HG03432 (cell line): ENCODE results near the gene SLC9A9.
"Not testable (repeated sequence)": the region's sequence is repeated elsewhere in the genome, so short reads cannot be mapped to it uniquely, and the experiment has no call there.

Source experiments
- ATAC-seq: cut with Tn5 transposase; IDR thresholded peaks from one replicate; pipeline ENCODE4 v1.9.1; 2021; ENCODE audit warnings: mild to moderate bottlenecking, moderate library complexity; ENCODE audit not compliant: unreplicated experiment

SLC9A9 gene

DNA sequence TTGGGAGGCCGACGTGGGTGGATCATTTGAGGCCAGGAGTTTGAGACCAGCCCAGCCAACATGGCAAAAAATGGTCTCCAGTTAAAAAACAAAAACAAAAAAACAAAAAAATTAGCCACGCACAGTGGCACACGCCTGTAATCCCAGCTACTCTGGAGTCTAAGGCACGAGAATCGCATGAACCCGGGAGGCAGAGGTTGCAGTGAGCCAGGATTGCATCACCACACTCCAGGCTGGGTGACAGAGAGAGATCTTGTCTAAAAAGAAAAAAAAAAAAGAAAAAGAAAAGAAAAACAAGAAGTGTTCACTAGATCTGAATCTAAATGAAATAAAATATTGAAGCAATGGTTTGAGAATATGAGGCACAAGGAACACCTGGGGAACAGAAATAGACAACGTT lies 36.7 kb downstream of the SLC9A9 start:
- no peak for ATAC-seq

DNA sequence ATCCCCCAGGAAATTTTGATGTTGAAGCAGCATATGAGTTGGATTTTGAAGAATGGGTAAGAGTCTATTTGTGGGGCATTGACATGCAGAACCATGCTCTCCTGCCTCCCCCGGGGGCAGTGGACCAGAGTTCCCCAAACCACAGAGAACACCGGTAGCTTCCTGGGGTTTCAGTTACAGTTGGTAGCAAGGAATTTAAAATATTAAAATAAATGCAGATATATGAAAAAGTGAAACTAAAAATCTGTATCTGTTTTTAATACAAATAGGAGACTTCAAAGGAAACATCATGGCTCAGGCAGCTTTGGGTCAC lies 37.4 kb downstream of the SLC9A9 start:
- ATAC-seq, result peak; percentile 46

GRCh38 chr3:143810166-143810952 lies 37.9 kb downstream of the SLC9A9 start:
- ATAC-seq, result no peak

GRCh38 chr3:143809121-143809621 lies 39.1 kb downstream of the SLC9A9 start:
- no peak for ATAC-seq

DNA sequence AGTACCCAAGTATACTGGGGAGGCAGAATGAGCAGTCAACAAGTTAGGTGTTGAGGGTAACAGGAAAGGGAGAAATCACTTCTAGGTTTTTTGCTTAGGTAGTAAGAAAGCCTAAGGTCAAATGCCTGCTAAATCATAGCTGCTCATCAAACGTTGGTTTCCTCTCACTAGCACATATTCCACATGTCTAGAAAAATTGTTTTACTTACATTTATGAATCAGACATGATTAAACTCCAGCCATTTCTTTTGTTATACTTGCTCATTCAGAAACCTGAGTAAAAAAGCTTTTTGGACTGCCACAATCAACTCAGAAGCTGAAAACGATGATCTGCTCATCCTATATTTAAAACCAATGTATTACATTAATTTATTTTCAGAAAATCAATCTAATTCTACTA lies 40.2 kb downstream of the SLC9A9 start:
- ATAC-seq, result no peak

DNA sequence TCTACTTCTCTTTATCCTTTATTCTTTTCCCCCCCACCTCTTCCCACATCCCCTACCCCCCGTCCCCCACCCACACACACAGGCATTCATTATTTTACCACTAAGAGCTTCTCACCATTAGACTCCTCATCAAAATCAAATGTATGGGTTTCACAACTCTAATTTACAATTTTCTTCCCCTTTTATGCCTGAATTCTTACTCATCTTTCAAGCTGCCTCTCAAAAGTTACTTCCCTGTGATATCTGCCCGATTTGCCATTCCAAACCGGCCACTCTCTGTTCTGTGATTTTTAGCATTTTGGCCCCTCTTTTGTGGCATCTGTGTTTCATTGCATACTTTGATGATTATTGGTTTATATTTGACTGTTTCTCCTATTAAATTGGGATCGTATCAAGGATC lies 42.2 kb downstream of the SLC9A9 start:
- no peak for ATAC-seq

DNA sequence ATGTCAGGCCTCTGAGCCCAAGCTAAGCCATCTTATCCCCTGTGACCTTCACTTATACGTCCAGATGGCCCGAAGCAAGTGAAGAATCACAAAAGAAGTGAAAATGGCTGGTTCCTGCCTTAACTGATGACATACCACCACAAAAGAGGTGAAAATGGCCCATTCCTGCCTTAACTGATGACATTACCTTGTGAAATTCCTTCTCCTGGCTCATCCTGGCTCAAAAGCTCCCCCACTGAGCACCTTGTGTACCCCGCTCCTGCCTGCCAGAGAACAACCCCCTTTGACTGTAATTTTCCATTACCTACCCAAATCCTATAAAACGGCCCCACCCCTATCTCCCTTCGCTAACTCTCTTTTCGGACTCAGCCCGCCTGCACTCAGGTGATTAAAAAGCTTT lies 42.8 kb downstream of the SLC9A9 start:
- ATAC-seq, result not testable (repeated sequence)

GRCh38 chr3:143801046-143801445 lies 47.2 kb downstream of the SLC9A9 start:
- not testable (repeated sequence) for ATAC-seq

DNA sequence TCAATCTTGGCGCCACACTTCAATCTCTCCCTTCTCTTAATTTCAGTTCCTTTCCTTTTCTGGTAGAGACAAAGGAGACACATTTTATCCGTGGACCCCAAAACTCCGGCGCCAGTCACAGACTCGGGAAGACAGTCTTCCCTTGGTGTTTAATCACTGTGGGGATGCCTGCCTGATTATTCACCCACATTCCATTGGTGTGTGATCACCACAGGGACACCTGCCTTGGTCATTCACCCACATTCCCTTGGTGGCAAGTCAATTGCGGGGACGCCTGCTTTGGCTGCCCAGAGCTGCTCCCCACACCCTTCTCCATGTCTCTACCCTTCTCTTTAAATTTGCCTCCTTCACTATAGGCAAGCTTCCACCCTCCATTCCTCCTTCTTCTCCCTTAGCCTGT lies 50.1 kb downstream of the SLC9A9 start:
- not testable (repeated sequence) for ATAC-seq

DNA sequence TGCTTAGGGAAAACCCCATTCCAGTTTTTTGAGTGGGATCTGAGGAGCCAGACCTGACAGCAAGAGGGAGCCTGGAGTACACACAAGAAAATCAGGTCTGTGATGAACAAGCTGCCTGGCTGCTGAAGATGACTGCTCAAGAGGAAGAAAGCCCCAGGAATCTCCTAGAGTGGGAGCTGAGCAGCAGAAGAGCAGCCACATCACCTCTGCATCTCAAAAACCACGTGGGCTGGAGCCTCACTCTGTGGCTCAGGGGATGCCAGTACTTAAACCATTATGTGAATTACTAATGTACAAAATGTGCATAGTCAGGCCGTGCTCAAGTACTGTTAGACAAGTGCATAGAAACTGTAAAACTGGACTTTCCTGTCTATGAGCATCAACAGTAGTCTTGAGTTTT lies 52.4 kb downstream of the SLC9A9 start:
- ATAC-seq, result no peak

DNA sequence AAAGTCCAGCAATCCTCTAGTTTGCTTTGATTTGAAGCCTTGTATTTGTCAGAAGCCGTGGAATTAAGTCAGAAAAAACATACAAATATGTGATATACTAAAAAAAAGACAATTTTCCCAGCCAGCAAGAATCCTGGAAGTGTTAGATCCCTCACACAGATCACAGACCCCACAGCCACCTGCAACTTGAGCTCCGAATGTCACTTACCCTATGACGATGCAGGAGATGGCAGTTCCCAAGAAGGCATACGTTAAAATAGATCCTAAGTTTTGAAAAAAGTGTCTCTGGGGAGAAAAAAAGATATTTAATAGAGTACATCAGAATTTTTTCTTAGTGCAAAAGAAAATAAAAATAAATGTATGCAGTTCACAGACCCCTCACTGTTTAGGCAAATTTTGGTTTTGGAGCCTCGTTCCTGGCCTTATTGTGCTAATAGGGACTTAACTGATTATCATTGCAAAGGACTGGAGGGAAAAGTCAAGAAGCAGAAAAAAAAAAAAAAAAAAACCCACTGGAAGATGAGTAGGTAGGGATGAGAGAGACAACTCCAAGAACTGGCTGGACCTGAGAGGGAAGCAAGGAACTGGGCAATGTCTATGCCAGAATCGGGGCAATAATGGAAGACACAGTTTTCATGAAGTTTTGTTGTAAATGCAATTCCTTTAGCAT lies 53.3 kb downstream of the SLC9A9 start:
- ATAC-seq, result no peak

DNA sequence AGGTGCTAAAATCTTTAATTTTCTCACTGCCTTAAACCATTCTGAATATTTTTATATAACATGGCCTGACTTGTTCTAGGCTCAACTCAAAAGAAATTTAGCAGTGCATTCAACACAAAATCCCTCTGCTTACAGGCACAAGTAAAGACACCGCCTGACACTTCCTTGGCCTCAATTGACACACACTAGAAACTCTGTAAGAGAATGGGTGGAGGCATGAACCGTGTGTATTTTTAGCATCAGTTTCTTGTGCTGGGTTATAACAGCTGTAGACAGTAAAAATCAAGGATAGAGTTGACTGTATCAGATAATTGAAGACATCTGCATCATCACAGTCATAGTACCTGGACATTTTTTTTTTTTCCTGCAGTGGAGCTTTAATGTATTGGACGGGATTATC lies 54.3 kb downstream of the SLC9A9 start:
- ATAC-seq, result no peak

DNA sequence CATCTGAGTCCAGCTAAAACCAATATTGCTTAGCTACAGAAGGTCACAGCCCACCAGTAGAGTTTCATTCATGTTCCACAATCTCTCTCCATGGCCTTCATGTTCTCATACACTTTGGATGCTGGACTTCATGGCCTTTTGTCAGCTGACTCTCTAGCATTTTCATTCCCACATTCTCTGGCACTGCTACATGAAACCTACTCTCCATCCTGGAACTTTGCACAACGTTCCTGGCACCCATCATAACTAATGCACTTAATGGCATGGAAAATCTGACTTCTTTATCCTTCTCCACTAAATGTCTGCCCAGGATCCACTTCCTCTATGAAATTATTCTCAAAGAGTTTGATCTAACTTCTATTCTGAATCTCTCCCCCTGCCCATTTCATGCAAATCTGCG lies 56.9 kb downstream of the SLC9A9 start:
- no peak for ATAC-seq

- ATAC-seq, result peak; percentile 70
Measured at GRCh38 chr3:143786219-143787191, 61.8 kb downstream of the SLC9A9 start.

DNA sequence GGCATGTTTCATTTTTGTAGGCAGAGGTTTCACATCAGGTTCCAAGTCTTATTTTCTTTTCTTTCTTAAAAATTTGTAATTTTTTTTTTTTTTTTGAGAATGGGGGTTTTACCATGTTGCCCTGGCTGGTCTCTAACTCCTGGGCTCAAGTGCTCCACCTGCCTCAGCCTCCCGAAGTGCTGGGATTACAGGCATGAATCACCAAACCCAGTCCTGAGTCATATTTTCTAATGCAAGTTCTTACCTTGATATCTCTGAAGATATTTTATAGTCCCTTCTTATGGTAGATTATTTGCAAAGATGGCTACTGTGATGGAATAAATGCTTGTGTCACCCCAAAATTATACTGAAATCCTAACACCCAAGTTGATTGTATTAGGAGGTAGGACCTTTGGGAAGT lies 63.8 kb downstream of the SLC9A9 start:
- ATAC-seq, result no peak

DNA sequence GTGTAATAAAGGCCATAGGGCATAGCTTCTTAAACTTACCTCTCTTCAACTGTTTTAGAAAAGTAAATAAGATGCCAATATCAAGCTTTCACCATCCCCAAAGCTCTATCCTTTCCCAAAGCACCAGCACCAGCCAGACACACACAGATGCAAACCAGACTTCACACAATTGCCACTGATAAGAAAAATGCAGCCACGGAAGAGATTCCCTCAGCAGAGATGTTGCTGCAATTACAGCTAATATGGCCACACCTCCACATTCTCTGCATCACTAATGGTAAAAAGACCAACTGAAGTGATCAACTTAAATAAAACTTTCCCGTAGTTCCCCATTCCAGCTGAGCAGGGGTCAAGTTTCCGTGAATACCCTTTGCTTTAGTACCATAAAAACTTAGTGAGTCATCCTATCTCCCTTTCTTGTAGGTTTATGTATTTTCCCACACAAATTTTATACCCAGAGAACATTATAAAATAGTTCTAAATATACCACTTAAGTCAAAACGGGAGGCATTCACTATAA lies 64.4 kb downstream of the SLC9A9 start:
- no peak for ATAC-seq

GRCh38 chr3:143775459-143775858 lies 72.8 kb downstream of the SLC9A9 start:
- peak; percentile 90 for ATAC-seq

DNA sequence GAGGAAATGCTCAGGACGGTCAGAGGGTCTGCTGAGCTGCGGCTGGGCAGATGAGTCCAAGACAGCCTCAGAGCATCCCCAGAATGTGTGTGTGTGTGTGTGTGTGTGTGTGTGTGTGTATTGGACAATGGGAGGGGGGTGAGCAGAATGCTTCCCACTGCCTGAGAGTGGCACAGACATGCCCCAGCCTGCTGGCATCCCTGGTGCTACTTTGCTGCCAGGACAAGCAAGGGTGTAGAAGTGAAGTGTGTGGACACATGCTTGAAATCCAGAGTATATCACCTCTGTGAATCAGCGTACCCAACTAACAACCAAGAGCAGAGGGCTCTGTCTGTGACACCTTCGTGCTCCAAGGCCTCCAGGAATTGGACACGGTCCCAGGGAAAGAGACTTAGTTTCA lies 76.3 kb downstream of the SLC9A9 start:
- no peak for ATAC-seq

- ATAC-seq, result no peak
Measured at GRCh38 chr3:143771258-143771657, 77.0 kb downstream of the SLC9A9 start.

DNA sequence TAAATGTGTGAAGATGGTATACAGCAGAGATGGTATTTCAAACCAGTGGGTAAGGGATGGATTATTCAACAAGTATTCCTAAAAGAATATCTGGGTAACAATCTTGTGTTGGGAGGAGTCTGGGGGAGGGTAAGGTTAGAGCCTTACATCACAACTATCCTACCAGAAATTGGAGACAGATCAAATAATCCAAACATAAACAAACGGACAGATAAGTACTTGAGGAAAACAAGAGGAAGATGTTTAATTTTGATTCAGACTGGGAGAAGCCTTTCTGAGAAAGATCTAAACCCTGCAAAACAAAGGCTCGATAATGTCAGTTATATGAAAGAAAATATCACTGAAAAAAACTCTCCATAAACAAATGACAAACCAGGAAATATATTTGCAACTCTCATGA lies 77.9 kb downstream of the SLC9A9 start:
- no peak for ATAC-seq

GRCh38 chr3:143769616-143770015 lies 78.7 kb downstream of the SLC9A9 start:
- ATAC-seq, result no peak
